NCI-H128 (cell line): Measurements from ENCODE around the gene CORO1C.

Experiments used
- DNase-seq: peaks from one replicate; lab custom pipeline; 2025; ENCODE audit not compliant: unreplicated experiment; lab: John Stamatoyannopoulos, UW

Gene CORO1C

DNA sequence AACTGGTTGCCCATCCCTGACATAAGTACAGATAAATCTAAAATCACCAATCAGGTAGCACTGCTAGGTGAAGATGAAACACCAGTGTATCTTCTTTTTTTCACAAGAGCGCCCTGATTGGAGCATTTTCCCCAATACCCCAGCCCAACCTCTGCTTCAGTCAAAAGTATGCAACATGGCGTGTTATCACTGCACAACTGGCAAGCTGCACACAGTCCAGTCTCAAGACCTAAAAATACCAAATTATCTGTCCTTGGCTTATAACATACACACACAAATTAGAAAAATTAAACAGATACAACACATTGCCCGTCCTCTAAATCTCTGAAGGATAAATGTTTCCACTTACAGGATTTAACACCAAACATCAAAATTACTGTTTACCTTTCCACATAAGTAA lies 77.4 kb downstream of the CORO1C start:
- DNase-seq = no peak

DNA sequence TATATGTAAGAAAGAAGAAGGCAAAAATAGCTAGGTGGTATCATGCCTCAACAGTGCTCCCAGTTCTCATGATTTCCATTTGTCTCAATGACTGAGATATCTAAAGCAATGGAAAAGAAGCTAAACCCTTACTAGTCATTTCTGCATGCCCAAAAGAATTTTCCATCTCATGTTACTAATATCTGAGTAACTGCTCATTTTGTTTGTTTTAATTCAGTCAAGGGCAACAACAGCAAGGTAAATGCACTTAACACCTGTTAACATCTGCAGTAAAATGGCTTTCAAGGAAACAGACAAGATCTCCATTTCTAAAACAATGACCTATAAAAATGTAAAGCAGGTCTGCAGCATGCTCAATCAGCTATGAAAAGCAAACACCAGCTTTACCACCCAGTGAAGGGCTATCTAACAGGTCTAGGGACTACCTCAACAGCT lies 78.2 kb downstream of the CORO1C start:
- no peak for DNase-seq

DNA sequence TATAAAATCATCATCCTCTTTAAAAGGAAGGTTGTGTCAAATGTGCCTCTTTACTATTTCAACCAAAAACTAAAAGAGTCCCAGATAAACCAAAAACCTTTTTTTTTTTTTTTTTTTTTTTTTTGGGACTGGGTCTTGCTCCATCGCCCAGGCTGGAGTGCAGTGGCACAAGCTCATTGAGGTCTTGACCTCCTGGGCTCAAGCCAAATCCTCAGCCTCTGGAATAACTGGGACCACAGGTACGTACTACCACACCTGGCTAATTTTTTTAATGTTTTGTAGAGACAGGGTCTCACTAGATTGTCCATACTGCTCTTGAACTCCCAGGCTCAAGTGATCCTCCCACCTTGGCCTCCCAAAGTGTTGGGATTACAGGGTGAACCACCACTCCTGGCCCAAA lies 81.2 kb downstream of the CORO1C start:
- no peak for DNase-seq

DNA sequence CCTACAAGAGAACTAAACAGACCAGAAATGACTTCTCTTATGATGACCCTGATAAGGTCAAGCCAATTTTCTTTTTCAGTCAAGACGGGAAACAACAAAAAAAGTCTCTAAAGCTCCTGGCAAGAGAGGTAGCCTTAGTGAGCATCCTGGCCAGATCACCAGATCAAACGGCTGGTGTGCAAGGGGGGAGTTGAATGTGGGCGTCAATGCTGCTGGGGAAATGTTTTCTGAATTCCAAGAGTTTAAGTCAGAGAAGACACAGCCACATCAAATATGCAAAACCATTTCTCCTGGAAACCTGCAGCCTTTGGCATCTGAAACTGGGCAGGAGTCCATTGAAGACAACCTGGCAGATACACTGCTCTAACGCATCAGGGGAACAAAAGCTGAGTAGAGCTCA lies 81.6 kb downstream of the CORO1C start:
- no peak for DNase-seq

DNA sequence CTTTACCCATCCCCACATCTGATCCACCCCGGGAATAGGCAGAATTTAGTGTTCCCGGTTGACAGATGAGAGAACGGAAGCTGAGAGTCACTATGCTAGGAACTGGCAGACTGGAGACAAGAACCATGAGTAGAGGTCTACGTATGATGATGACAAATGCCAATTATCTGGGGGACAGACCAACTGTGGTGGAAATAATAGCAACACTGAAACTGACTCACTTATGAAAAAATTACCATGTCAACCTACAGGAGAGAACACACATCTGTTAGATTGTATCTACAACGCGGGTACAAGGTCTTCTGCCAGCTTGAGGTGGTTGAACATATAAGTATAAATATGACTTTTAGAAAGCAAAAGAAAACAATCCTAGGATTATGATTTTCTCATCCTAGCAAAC lies 82.2 kb downstream of the CORO1C start:
- DNase-seq = no peak

DNA sequence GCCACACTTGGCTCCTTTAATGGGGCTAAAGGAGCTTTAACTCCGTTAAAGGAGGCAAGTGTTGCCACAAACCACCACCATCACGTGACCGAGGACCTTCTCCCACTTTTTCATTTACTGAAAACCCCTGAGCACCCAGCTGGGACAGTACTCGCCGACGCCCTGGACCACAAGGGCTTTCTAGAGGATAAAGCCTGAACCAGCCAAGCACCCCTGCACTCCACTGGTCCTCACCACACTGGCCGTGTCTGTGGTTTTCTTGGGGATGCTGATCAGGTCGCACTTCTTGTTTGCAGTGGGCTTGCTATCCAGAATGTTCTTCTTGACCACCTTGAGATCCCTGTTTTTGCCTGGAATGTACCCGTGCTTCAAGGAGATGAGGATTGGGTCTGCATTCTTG lies 82.9 kb downstream of the CORO1C start:
- no peak for DNase-seq

DNA sequence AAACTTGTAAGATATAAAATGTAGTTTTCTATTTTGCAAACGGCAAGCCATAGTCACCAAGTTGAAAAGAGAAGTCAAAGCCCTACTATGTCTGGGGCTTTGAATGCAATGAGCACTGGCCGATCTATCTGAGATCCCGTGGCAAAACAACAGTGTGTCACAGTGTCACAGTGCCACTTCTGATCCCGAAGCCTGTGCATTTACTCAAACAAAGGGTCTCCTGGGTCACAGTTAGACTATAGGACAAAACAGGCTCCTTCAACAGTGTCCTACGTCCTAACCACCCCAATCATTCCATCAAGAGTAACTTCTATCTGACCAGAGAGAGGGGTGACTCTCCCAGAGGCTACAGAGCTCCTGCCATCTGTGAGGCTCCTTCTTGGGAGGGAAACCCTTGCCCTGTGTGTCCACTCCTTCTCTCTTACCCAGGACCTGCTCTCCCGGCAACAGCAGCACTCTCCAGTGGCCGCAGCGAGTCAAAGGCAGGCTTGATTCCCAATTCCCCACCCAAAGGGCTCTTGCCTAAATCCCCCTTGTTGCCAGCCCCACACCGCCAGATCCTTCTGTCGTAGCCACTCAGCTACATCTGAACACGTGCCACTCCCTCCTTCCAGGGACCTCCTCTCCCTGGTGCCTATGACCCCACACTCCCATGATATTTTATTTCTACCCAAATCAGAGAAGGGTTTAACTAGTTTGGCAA lies 83.6 kb downstream of the CORO1C start:
- no peak for DNase-seq

DNA sequence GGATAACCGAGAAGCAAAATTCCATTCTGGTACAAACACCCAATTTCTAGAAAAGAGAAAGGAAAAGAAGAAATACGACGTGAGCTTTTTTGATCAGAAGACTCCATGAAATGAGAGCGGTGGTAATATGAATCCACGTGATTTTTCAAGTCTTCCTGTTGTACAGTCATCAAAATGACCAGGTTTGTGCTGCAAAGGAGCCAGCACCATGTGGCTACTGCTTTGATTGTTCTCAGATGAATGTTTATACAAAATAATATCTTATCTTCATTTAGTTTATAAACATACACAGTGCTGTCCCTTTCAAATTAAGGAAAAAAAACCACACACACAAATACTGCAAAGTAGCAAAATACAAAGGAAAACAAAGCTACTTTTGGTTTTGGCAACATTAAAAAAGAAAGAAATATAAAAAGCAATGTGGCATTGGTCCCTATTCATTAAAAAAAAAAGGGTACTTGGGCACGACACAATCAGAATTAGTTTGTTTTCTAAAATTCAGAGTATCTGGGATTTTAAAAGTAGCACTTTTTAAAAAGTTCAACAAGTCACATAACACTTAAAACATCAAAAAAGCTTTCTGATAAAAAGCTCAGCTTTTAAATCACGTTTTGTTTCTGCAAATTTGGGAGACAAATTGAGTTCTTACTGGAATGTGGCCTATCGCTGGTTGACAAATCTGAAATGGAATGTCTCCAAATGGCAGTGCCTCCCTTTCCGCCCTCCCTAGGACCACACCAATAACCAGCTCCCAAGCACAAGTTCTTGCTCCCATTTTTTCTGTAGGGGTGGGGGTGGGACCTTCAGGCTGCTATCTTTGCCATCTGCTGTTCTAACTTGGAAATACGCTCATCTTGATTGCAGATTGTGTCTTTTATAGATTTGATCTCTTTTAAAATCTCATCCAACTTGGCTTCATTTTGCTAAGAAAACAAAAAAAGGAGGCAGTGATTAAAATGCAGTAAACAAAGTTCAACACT lies 84.4 kb downstream of the CORO1C start:
- no peak for DNase-seq

DNA sequence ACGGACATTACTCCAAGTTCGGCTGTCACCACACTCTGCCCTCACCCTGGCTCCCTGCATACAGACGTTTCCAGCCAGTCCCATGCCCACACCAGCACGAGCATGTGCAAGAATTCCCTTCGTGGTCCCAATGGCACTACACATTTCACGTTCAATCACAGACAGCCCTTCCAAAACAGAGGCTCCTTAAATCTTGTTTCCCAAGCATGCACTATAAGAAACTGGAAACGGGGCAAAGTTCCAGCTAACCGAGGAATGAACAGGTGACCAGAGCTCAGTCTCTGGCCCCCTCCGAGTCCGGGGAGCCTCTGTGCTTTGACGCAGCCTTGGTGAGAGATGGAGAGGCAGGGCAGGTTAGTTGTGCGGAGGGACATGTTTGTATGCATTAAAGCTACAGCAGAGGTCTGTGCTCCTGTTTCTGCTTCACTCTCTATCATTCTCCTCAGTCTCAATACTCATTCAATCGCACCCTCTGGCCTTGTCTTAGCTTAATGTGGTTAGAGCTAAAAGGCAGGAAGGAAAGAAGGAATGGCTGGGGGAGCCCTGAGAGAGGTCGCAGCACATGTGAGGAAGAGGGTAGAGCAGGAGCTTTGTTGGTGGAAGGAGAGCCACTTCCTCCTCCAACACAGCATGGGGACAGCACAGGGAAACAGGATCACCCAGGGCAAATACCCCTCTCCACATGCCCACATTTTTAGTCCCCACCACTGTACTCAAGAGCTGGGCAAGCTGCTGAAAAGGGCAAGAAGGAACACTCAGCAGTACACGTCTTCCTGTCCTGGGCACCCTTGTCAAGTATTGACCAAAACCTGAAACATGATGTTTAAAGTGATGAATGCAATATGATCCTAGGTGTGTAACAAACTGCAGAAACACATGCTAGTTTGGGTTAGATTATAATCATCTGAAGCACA lies 85.4 kb downstream of the CORO1C start:
- DNase-seq = no peak

DNA sequence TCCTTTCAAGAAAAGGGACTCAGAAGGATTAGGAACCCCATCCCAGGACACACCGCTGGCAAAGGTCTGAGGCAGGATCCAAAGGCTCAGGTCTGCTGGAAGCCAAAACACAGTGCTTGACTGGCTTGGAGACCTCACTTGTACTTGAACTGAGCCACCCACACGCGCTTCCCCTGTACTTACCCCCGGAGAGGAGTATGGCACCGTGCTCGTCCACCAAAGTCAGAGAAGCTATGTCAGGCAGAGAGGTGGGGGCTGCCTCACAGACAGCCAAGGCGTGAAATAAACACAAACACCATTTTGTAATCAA lies 86.6 kb downstream of the CORO1C start:
- no peak for DNase-seq

DNA sequence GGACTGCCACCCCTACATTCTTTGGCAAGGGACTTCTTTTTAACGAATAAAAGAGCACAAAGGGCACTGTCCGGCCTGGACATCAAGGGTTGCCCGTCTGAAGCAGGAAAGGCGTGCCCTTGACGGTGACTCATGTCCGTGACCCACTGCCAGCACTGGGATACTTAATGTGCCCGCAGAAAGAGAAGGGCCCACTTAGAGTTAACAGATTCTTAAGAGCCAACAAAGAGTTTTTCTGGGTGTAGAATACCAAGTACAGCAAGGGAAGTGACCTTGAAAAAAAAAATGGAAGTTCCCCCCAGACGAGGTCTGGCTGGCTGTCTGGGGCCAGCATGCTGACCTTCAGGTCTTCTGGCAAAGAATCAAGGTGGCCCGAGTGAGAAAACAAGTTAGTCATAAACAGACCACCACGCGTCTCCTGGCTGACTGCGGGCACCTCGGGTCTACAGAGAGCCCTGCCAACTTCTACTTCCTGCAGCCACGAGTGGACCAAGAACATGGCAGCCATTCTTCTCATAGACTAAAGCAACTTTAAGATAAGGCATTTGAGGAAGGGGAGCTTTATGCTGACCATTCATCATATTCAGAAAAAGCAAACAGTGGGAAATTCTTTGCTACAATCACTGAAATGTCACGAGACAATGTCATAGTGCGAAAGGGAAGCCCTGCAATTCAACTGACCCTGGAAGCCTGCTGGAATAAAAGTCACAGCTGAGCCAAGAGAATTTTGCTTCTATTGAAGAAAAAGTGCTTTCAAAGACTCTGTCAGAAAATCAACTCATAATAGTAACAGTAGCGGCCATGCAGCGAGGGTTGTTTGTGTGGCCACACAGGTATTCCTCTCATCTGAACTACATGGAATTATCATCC lies 87.1 kb downstream of the CORO1C start:
- DNase-seq = no peak

DNA sequence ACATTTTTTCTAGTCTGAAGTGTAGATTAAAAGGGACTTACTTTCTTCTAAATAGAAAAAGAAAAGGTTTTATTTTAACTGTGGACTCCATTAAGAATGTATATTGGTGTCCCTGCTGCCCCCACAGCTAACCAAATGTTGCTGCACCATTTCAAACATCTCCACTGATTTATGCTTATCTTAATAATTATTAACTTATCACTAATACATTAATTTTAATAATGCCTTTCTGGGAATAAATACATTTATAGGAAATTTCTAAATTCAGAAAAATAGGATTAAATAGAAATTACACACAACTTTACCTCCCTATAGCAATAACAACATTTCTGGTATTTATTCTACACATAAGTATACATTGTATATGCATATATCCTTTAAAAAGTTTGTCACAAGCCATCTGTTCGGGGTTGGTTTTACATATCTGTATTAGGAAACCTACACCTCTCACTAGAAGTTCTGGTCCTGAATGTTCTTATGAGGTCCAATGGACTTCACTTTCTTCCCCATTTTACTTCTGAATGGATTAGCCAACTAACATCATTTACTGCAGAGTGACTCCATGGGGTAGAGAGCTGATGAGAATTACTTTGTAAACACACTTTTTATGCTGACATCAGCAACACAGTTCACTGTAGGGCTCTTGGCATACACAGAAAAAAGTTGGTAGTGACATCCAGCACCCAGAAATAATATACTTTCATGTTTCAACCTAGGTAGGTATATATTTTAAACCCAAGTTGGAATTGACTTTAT lies 88.2 kb downstream of the CORO1C start:
- DNase-seq = no peak

DNA sequence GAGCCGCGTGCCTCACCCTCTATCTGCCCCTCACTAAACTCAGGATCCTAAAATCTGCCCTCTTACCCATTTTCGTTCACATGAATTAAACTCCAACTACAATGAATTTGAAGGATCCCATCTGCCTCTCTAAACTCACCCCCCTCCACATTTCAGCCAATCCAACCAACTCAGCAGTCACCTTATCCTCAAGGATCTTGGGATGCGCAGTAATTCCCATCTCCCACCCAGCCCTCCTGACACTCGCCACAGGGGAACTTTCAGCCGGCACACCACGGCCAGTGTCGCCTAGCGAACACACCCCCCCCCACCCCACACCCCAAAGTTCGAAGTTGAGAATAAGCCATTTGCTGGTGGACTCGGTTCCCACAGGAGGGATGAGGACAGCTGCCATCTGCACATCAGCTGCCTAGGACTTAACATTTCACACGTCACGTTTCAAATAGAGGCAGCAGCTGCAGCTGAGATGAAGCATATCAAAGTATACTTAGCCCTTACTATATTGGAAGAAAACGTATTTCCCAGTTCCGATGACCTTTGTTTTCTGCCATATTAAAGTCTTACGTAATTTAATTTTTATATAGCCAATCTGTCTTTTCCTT lies 88.9 kb downstream of the CORO1C start:
- no peak for DNase-seq

DNA sequence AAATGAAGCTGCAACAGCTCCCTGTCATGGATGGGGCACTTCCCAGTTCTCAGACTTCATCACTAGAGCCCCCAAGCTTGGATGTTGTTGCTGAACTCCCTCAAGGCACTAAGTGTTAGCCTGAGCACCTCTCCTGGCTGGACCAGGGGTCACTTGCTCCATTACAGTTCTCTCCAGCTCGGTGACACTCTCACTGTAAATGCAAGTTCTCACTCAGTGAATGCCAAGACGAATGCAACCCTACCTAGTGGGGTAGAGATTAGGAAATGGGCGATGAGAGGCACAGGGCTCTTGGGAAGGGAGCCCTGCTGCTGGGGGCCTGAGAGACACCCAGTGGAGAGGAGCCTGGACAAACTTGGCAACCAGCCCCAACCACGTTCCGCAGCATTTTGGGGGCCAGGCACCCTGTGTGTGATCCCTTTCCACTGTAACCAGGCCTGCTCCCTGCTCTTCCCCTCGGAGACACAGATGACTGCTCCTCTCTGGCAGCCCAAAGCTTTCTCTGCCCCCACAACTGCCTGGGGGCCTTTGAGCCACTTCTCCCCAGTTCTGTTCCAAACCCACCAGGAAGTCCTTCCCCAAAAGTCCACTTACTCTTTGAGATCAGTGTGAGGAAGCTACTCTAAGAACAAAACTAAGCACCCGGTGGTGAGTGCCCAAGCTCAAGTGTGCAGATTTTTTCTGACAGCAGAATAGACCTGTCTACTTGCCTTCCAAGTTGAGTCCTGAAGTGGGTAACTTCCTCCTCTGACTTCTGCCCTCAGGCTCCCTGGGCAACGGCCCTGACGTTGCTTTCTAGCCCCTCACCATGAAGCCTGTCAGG lies 89.7 kb downstream of the CORO1C start:
- DNase-seq = no peak

DNA sequence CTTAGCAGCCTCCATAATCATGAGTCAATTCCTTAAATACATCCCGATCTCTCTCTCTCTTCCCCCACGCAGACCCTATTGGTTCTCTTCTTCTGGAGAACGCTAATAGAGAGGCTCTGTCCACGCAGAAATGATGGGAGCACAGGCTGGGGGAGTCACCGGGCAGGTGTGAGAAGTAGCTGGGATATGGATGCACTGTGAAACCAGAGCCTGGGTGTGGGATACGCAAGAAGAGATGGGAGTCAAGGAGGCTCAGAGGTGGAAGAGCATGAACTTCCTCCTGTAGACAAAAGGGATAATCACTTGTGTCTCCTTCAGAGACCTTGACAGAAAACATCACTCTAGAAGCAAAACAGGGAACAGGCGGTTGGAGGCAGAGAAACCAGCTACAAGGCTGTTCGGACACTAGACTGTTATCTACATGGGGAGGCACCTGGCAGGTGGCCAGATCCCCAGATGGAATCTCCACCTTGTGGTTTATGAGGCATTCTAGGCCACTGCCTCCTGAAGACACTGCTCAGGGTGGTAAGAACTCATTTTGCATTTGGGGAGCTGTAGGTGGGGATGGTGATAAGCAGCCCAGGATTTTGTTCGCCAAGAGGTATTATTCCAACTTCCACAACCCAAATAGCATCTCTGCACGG lies 90.4 kb downstream of the CORO1C start:
- DNase-seq = no peak

DNA sequence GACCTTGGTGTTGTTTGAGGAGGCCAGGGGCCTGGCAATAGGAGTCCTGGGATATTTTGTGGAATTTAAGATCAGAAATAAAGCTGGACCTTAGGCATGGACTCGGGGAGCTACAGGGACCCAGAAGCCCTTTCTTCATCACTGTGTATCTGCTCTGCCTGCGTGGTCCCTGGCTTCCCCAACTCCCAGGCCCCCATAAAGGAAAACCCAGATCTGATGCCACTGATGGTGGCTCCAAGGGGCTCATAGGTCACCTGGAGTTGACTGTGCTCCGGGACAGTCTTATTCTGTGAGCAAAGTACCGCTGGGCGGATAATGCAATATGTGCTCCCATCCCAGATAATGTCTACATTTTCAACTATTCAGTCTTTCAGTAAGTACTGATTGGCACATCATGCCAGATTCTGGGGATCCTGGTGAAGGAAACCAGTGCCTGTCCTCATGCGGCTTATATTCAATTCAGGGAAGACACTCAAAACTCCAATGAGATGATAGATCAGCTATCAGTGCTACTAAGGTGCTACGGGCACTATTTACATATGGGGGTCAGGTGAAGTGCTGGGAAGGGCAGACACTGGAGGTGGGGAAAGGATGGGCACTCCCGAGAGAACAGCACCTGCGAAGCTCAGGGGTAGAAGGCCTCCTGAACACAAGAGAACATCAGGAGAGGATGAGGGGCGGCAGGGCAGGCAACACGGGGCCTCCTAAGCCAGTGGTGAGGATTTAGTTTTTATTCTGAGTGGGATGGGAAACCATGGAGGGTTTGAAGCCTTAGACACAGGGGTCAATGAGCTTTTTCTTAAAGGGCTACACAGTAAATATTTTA lies 92.1 kb downstream of the CORO1C start:
- no peak for DNase-seq
